GM18517 (cell line): ENCODE data around the gene BST1.
"Not testable (repeated sequence)": the region's sequence is repeated elsewhere in the genome, so short reads cannot be mapped to it uniquely, and the experiment has no call there.

Experiments used
- ATAC-seq: cut with Tn5 transposase; IDR thresholded peaks from one replicate; pipeline ENCODE4 v1.9.1; 2021; ENCODE audit warnings: mild to moderate bottlenecking, moderate library complexity; ENCODE audit not compliant: unreplicated experiment

BST1 gene

GRCh38 chr4:15740764-15741404 lies 38.0 kb downstream of the BST1 start:
- ATAC-seq = no peak

GRCh38 chr4:15742083-15742582 lies 39.3 kb downstream of the BST1 start:
- no peak for ATAC-seq

- no peak for ATAC-seq
These were observed 39.8 kb downstream of the BST1 start for GRCh38 chr4:15742637-15743036.

GRCh38 chr4:15744016-15744545 lies 41.2 kb downstream of the BST1 start:
- ATAC-seq = no peak

- ATAC-seq = no peak
These were observed 43.2 kb downstream of the BST1 start for GRCh38 chr4:15746110-15746509.

- ATAC-seq = no peak
These were observed 46.1 kb downstream of the BST1 start for GRCh38 chr4:15749001-15749400.

GRCh38 chr4:15751153-15751552 lies 48.3 kb downstream of the BST1 start:
- ATAC-seq = no peak

GRCh38 chr4:15753081-15753480 lies 50.2 kb downstream of the BST1 start:
- no peak for ATAC-seq

GRCh38 chr4:15753786-15754185 lies 50.9 kb downstream of the BST1 start:
- ATAC-seq = no peak

- ATAC-seq = no peak
These were observed 51.5 kb downstream of the BST1 start for GRCh38 chr4:15754323-15754722.

GRCh38 chr4:15755321-15756155 lies 52.7 kb downstream of the BST1 start:
- ATAC-seq = peak; percentile 3

- peak; percentile 96 for ATAC-seq
These were observed 53.5 kb downstream of the BST1 start for GRCh38 chr4:15756361-15756861.

- no peak for ATAC-seq
These were observed 54.2 kb downstream of the BST1 start for GRCh38 chr4:15757054-15757453.

- no peak for ATAC-seq
These were observed 55.4 kb downstream of the BST1 start for GRCh38 chr4:15758294-15758693.

- not testable (repeated sequence) for ATAC-seq
These were observed 59.6 kb downstream of the BST1 start for GRCh38 chr4:15762460-15762859.

GRCh38 chr4:15765391-15765790 lies 62.5 kb downstream of the BST1 start:
- no peak for ATAC-seq

GRCh38 chr4:15765910-15766697 lies 63.2 kb downstream of the BST1 start:
- ATAC-seq = peak; percentile 78

GRCh38 chr4:15766821-15767220 lies 64.0 kb downstream of the BST1 start:
- no peak for ATAC-seq

GRCh38 chr4:15769202-15769601 lies 66.3 kb downstream of the BST1 start:
- ATAC-seq = no peak

GRCh38 chr4:15771216-15772058 lies 68.6 kb downstream of the BST1 start:
- peak; percentile 86 for ATAC-seq
